ENCODE results near the gene RAPH1. TPM values are rescaled to one million over a fixed set of nuclear protein-coding genes. Genes with fewer than 3 reads are reported as not detected.

Gene RAPH1
- total and polyA plus RNA-seq, 9 of the 15 experiments (the other 6 are each of a cell fraction or from before 2014, with no cell fraction given), result 0.07 to 0.71 (median 0.27) TPM

DNA sequence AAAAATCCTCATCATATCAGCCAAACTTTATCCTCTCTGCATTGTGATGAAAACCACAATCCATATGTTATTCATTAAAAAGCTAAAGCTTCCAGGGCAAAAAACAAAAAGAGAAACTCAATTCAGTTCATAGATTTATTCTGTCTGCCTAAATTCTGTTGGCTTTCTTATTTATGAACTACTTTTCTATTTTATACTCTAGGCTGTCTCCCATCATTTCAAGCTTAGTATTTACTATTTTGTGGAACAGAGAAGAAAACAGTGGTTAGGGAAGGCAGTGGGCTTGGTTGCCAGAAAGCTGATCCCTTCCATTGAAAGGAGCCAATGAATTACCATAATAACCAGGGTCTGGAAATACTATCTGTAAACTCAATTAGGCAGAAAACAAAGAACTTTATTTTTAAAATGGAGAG is 71.8 kb downstream of the RAPH1 start:
- no peaks in the 10 kb centered on the region for H3K9me3 ChIP-seq (replicated peaks; ENCODE audit: control insufficient read depth, insufficient read depth, low read depth, low read length)
- ChIA-PET CTCF (ENCODE audit: low intra/inter-chr PET ratio) (no interaction called here), POLR2A (no interaction called here)
- H2AFZ ChIP-seq (ENCODE audit: low read depth, low read length), result no peak overlapping the region
- H3K27ac ChIP-seq (ENCODE audit: extremely low read depth, low read depth, low read length), result no peak overlapping the region
- intact Hi-C loops (cut with micrococcal nuclease) (no loop called here), in situ Hi-C loops (cut with MboI) (loop anchor here (25.0 kb wide), 1 partner anchor 876 kb away; no protein-coding TSS in a partner anchor)
- H3K4me2 ChIP-seq (ENCODE audit: insufficient read depth, low read length), result no peak overlapping the region
- H3K36me3 ChIP-seq (ENCODE audit: control insufficient read depth, insufficient read depth, low read length), result no peaks in the 10 kb centered on the region
- BruUV-seq (replicated peaks), result no TSS peak
- ATAC-seq, result no peak
- H3K27me3 ChIP-seq (ENCODE audit: control insufficient read depth in 2 of 2, insufficient read depth in 2 of 2, low read length in 2 of 2), result no peaks in the 10 kb centered on the region
- no peaks in the 10 kb centered on the region for H3K79me2 ChIP-seq (ENCODE audit: control insufficient read depth, insufficient read depth, low read length)
- TF ChIP-seq ZBTB2 (IDR thresholded peaks at IDR 0.05) (no peak), ZSCAN32 (CRISPR knock-in tag; IDR thresholded peaks at IDR 0.05) (no peak), MED1 (CRISPR knock-in tag; IDR thresholded peaks at IDR 0.05; ENCODE audit: borderline replicate concordance) (no peak), MCM5 (IDR thresholded peaks at IDR 0.05; ENCODE audit: low read depth) (no peak), FOXK1 (CRISPR knock-in tag; IDR thresholded peaks at IDR 0.05; ENCODE audit: borderline replicate concordance) (no peak), FOXA1 (IDR thresholded peaks at IDR 0.05; ENCODE audit: borderline replicate concordance) (no peak), NRF1 (conservative IDR thresholded peaks at IDR 0.05 in 1 of 2, IDR thresholded peaks at IDR 0.05 in 1 of 2) (no peak)
- DNase-seq (ENCODE audit: extremely low read depth in 1 of 4, low spot score in 3 of 4), result no peak
- H3K9me1 ChIP-seq (ENCODE audit: control insufficient read depth, insufficient read depth, low read length), result no peaks in the 10 kb centered on the region
- no peak overlapping the region for H3K4me3 ChIP-seq
- FAIRE-seq, result no peak
- no peaks in the 10 kb centered on the region for H4K20me1 ChIP-seq (replicated peaks; ENCODE audit: control insufficient read depth, insufficient read depth, low read length)
- no peak overlapping the region for H3K9ac ChIP-seq (ENCODE audit: insufficient read depth in 1 of 2, low read depth in 2 of 2, low read length in 2 of 2)
- H3K4me1 ChIP-seq (replicated peaks in 1 of 2; ENCODE audit: control insufficient read depth in 2 of 2, insufficient read depth in 2 of 2, low read length in 2 of 2), result no peaks in the 10 kb centered on the region; a peak in 1 of 5 replicates

All from K562 (cell line).